ENCODE measurements around the gene DTNA. TPM values are rescaled to one million over a fixed set of nuclear protein-coding genes. Genes with fewer than 3 reads are reported as not detected.
"Not testable (repeated sequence)": the region's sequence is repeated elsewhere in the genome, so short reads cannot be mapped to it uniquely, and the experiment has no call there.

Gene DTNA
- total and polyA plus RNA-seq, 2 donors (not counting 1 experiment from before 2014, with no cell fraction given): 38.8 to 49.8 TPM

- Histone ChIP-seq H3K9me3 (ENCODE audit: control insufficient read depth, insufficient read depth, low read depth, low read length) (no peaks in the 10 kb centered on the region), H3K27me3 (ENCODE audit: control insufficient read depth, insufficient read depth, low read length) (no peaks in the 10 kb centered on the region), H4K20me1 (ENCODE audit: control insufficient read depth, extremely low read depth, insufficient read depth, low read length) (no peaks in the 10 kb centered on the region), H3K4me2 (ENCODE audit: extremely low read depth, insufficient read depth, low read length) (peak overlapping the region; percentile 91), H3K9ac (ENCODE audit: insufficient read depth, low read length) (peak overlapping the region; percentile 72), H3K4me1 (ENCODE audit: control insufficient read depth, extremely low read depth, insufficient read depth, low read length) (peaks cover 19% of the 10 kb centered on the region), H3K27ac (ENCODE audit: insufficient read depth, low read length) (peak overlapping the region; percentile 88), H3K4me3 (replicated peaks in 1 of 4; ENCODE audit: control extremely low read depth in 1 of 4, insufficient read depth in 1 of 4, low read depth in 3 of 4, low read length in 4 of 4) (peak overlapping the region; percentile 48 to 97 (median 59)), H3K36me3 (ENCODE audit: control insufficient read depth, insufficient read depth, low read length) (no peaks in the 10 kb centered on the region), H2AFZ (ENCODE audit: low read length) (no peak overlapping the region), H3K79me2 (ENCODE audit: control insufficient read depth, insufficient read depth, low read length) (peaks cover 2% of the 10 kb centered on the region)
- TF ChIP-seq EZH2 (IDR thresholded peaks at IDR 0.05; ENCODE audit: low read length, missing control alignments): no peak
- no peak for TF ChIP-seq CTCF (conservative IDR thresholded peaks at IDR 0.05 in 1 of 2, IDR thresholded peaks at IDR 0.05 in 1 of 2; ENCODE audit: low read depth in 1 of 2, low read length in 2 of 2)
- DNase-seq (ENCODE audit: low read depth in 2 of 2): peak; percentile 57 to 87
These were observed 836 bp downstream of the DTNA start for GRCh38 chr18:34710934-34711333.

GRCh38 chr18:34716111-34716510, 6.0 kb downstream of the DTNA start:
- not testable (repeated sequence) for H3K4me2 ChIP-seq (ENCODE audit: extremely low read depth, insufficient read depth, low read length); H3K36me3 ChIP-seq (ENCODE audit: control insufficient read depth, insufficient read depth, low read length); H3K4me1 ChIP-seq (ENCODE audit: control insufficient read depth, extremely low read depth, insufficient read depth, low read length); DNase-seq (ENCODE audit: low read depth in 2 of 2); H3K4me3 ChIP-seq (replicated peaks in 1 of 4; ENCODE audit: control extremely low read depth in 1 of 4, insufficient read depth in 1 of 4, low read depth in 3 of 4, low read length in 4 of 4); H2AFZ ChIP-seq (ENCODE audit: low read length); H3K27ac ChIP-seq (ENCODE audit: insufficient read depth, low read length); H3K9me3 ChIP-seq (ENCODE audit: control insufficient read depth, insufficient read depth, low read depth, low read length); H3K79me2 ChIP-seq (ENCODE audit: control insufficient read depth, insufficient read depth, low read length); H4K20me1 ChIP-seq (ENCODE audit: control insufficient read depth, extremely low read depth, insufficient read depth, low read length); H3K27me3 ChIP-seq (ENCODE audit: control insufficient read depth, insufficient read depth, low read length); H3K9ac ChIP-seq (ENCODE audit: insufficient read depth, low read length)

GRCh38 chr18:34718610-34719009, 8.5 kb downstream of the DTNA start:
- Histone ChIP-seq H3K79me2 (ENCODE audit: control insufficient read depth, insufficient read depth, low read length) (no peaks in the 10 kb centered on the region), H3K4me1 (ENCODE audit: control insufficient read depth, extremely low read depth, insufficient read depth, low read length) (no peaks in the 10 kb centered on the region), H3K36me3 (ENCODE audit: control insufficient read depth, insufficient read depth, low read length) (no peaks in the 10 kb centered on the region), H3K27me3 (ENCODE audit: control insufficient read depth, insufficient read depth, low read length) (no peaks in the 10 kb centered on the region), H3K4me2 (ENCODE audit: extremely low read depth, insufficient read depth, low read length) (no peak overlapping the region), H3K4me3 (replicated peaks in 1 of 4; ENCODE audit: control extremely low read depth in 1 of 4, insufficient read depth in 1 of 4, low read depth in 3 of 4, low read length in 4 of 4) (no peak overlapping the region), H4K20me1 (ENCODE audit: control insufficient read depth, extremely low read depth, insufficient read depth, low read length) (no peaks in the 10 kb centered on the region), H3K9ac (ENCODE audit: insufficient read depth, low read length) (no peak overlapping the region), H3K9me3 (ENCODE audit: control insufficient read depth, insufficient read depth, low read depth, low read length) (no peaks in the 10 kb centered on the region), H2AFZ (ENCODE audit: low read length) (no peak overlapping the region), H3K27ac (ENCODE audit: insufficient read depth, low read length) (no peak overlapping the region)
- no peak for TF ChIP-seq EZH2 (IDR thresholded peaks at IDR 0.05; ENCODE audit: low read length, missing control alignments)
- TF ChIP-seq CTCF (conservative IDR thresholded peaks at IDR 0.05 in 1 of 2, IDR thresholded peaks at IDR 0.05 in 1 of 2; ENCODE audit: low read depth in 1 of 2, low read length in 2 of 2): no peak
- no peak for DNase-seq (ENCODE audit: low read depth in 2 of 2)

Data from fibroblast of lung (primary cell).